Measurements from ENCODE around the gene UIMC1.
"Not testable (repeated sequence)": the region's sequence is repeated elsewhere in the genome, so short reads cannot be mapped to it uniquely, and the experiment has no call there.

The UIMC1 gene

GRCh38 chr5:176873541-176874172, 132.9 kb downstream of the UIMC1 start:
- Histone ChIP-seq H3K27ac (ENCODE audit: insufficient read depth in 1 of 2, low read depth in 1 of 2, low read length in 2 of 2, poor library complexity in 1 of 2, severe bottlenecking in 2 of 2) (no peak overlapping the region), H3K4me3 (ENCODE audit: control insufficient read depth in 1 of 7, extremely low read depth in 1 of 7, insufficient read depth in 4 of 7, low read depth in 2 of 7, low read length in 6 of 7) (no peak overlapping the region), H3K36me3 (ENCODE audit: control insufficient read depth in 4 of 4, insufficient read depth in 4 of 4, low read length in 3 of 4) (no peaks in the 10 kb centered on the region), H3K27me3 (replicated peaks in 2 of 5; ENCODE audit: control insufficient read depth in 4 of 5, insufficient read depth in 5 of 5, low read length in 4 of 5) (peaks cover 0 to 49% (median 9%) of the 10 kb centered on the region in 5 experiments), H3K9me3 (ENCODE audit: control extremely low read depth in 1 of 5, control insufficient read depth in 4 of 5, insufficient read depth in 2 of 5, low read depth in 1 of 5, low read length in 4 of 5) (peaks cover 0 to 9% (median 0%) of the 10 kb centered on the region in 5 experiments), H3K4me1 (ENCODE audit: control extremely low read depth in 1 of 4, control insufficient read depth in 4 of 4, insufficient read depth in 4 of 4, low read length in 3 of 4) (peaks cover 0 to 18% (median 13%) of the 10 kb centered on the region in 4 experiments)
- POLR2A ChIA-PET = no interaction called here
- CTCF ChIA-PET = no interaction called here
- no peak for DNase-seq
- 82% methylated on average over 16 of the region's 16 CpGs for WGBS (ENCODE audit: insufficient coverage)

- H3K4me3 ChIP-seq (ENCODE audit: control insufficient read depth in 1 of 7, extremely low read depth in 1 of 7, insufficient read depth in 4 of 7, low read depth in 2 of 7, low read length in 6 of 7); H3K9me3 ChIP-seq (ENCODE audit: control extremely low read depth in 1 of 5, control insufficient read depth in 4 of 5, insufficient read depth in 2 of 5, low read depth in 1 of 5, low read length in 4 of 5); H3K36me3 ChIP-seq (ENCODE audit: control insufficient read depth in 4 of 4, insufficient read depth in 4 of 4, low read length in 3 of 4); CTCF ChIA-PET; H3K27ac ChIP-seq (ENCODE audit: insufficient read depth in 1 of 2, low read depth in 1 of 2, low read length in 2 of 2, poor library complexity in 1 of 2, severe bottlenecking in 2 of 2): not testable (repeated sequence)
- H3K4me1 ChIP-seq (ENCODE audit: control extremely low read depth in 1 of 4, control insufficient read depth in 4 of 4, insufficient read depth in 4 of 4, low read length in 3 of 4) = peaks cover 0 to 18% (median 13%) of the 10 kb centered on the region in 4 experiments
- POLR2A ChIA-PET = interaction anchor here (0.7 kb wide), 1 partner anchor 25 kb away, joined by 4 read pairs; no protein-coding TSS in a partner anchor
- peak in 2 of 3 donors; percentile 28 to 49 for DNase-seq
- 42% methylated on average over 2 of the region's 2 CpGs for WGBS (ENCODE audit: insufficient coverage)
- peaks cover 0 to 49% (median 10%) of the 10 kb centered on the region in 5 experiments for H3K27me3 ChIP-seq (replicated peaks in 2 of 5; ENCODE audit: control insufficient read depth in 4 of 5, insufficient read depth in 5 of 5, low read length in 4 of 5)
Measured at GRCh38 chr5:176873011-176873410, 133.6 kb downstream of the UIMC1 start.

DNA sequence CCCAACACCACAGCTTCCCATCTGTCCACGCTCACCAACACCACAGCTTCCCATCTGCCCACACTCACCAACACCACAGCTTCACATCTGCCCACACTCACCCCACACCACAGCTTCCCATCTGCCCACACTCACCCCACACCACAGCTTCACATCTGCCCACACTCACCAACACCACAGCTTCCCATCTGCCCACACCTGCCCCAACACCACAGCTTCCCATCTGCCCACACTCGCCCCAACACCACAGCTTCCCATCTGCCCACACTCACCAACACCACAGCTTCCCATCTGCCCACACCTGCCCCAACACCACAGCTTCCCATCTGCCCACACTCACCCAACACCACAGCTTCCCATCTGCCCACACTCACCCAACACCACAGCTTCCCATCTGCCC, 134.0 kb downstream of the UIMC1 start:
- 0% methylated on average over 1 of the region's 2 CpGs for WGBS (ENCODE audit: insufficient coverage)
- CTCF ChIA-PET; H3K27ac ChIP-seq (ENCODE audit: insufficient read depth in 1 of 2, low read depth in 1 of 2, low read length in 2 of 2, poor library complexity in 1 of 2, severe bottlenecking in 2 of 2); H3K4me3 ChIP-seq (ENCODE audit: control insufficient read depth in 1 of 7, extremely low read depth in 1 of 7, insufficient read depth in 4 of 7, low read depth in 2 of 7, low read length in 6 of 7); H3K9me3 ChIP-seq (ENCODE audit: control extremely low read depth in 1 of 5, control insufficient read depth in 4 of 5, insufficient read depth in 2 of 5, low read depth in 1 of 5, low read length in 4 of 5); DNase-seq; H3K36me3 ChIP-seq (ENCODE audit: control insufficient read depth in 4 of 4, insufficient read depth in 4 of 4, low read length in 3 of 4): not testable (repeated sequence)
- H3K27me3 ChIP-seq (replicated peaks in 2 of 5; ENCODE audit: control insufficient read depth in 4 of 5, insufficient read depth in 5 of 5, low read length in 4 of 5) = peaks cover 0 to 48% (median 11%) of the 10 kb centered on the region in 5 experiments
- POLR2A ChIA-PET = interaction anchor here (0.7 kb wide), 2 partner anchors 25 to 383 kb away, joined by 4 to 5 read pairs; no protein-coding TSS in a partner anchor
- H3K4me1 ChIP-seq (ENCODE audit: control extremely low read depth in 1 of 4, control insufficient read depth in 4 of 4, insufficient read depth in 4 of 4, low read length in 3 of 4) = peaks cover 0 to 18% (median 13%) of the 10 kb centered on the region in 4 experiments

GRCh38 chr5:176870644-176871043, 135.9 kb downstream of the UIMC1 start:
- H3K9me3 ChIP-seq (ENCODE audit: control extremely low read depth in 1 of 5, control insufficient read depth in 4 of 5, insufficient read depth in 2 of 5, low read depth in 1 of 5, low read length in 4 of 5); H3K36me3 ChIP-seq (ENCODE audit: control insufficient read depth in 4 of 4, insufficient read depth in 4 of 4, low read length in 3 of 4); CTCF ChIA-PET; H3K27ac ChIP-seq (ENCODE audit: insufficient read depth in 1 of 2, low read depth in 1 of 2, low read length in 2 of 2, poor library complexity in 1 of 2, severe bottlenecking in 2 of 2); H3K4me3 ChIP-seq (ENCODE audit: control insufficient read depth in 1 of 7, extremely low read depth in 1 of 7, insufficient read depth in 4 of 7, low read depth in 2 of 7, low read length in 6 of 7); POLR2A ChIA-PET; H3K4me1 ChIP-seq (ENCODE audit: control extremely low read depth in 1 of 4, control insufficient read depth in 4 of 4, insufficient read depth in 4 of 4, low read length in 3 of 4): not testable (repeated sequence)
- 75% methylated on average over 4 of the region's 10 CpGs for WGBS (ENCODE audit: insufficient coverage)
- H3K27me3 ChIP-seq (replicated peaks in 2 of 5; ENCODE audit: control insufficient read depth in 4 of 5, insufficient read depth in 5 of 5, low read length in 4 of 5) = peaks cover 0 to 48% (median 21%) of the 10 kb centered on the region in 5 experiments
- DNase-seq = peak; percentile 21 to 38 (median 29)

- ChIA-PET CTCF (no interaction called here), POLR2A (no interaction called here)
- peaks cover 0 to under 1% (median 0%) of the 10 kb centered on the region in 4 experiments for H3K4me1 ChIP-seq (ENCODE audit: control extremely low read depth in 1 of 4, control insufficient read depth in 4 of 4, insufficient read depth in 4 of 4, low read length in 3 of 4)
- no peak overlapping the region for H3K4me3 ChIP-seq (ENCODE audit: control insufficient read depth in 1 of 7, extremely low read depth in 1 of 7, insufficient read depth in 4 of 7, low read depth in 2 of 7, low read length in 6 of 7)
- WGBS (ENCODE audit: insufficient coverage) = 71% methylated on average over 17 of the region's 17 CpGs
- H3K36me3 ChIP-seq (ENCODE audit: control insufficient read depth in 4 of 4, insufficient read depth in 4 of 4, low read length in 3 of 4) = no peaks in the 10 kb centered on the region
- DNase-seq = no peak
- no peak overlapping the region for H3K27ac ChIP-seq (ENCODE audit: insufficient read depth in 1 of 2, low read depth in 1 of 2, low read length in 2 of 2, poor library complexity in 1 of 2, severe bottlenecking in 2 of 2)
- H3K27me3 ChIP-seq (replicated peaks in 2 of 5; ENCODE audit: control insufficient read depth in 4 of 5, insufficient read depth in 5 of 5, low read length in 4 of 5) = peaks cover 0 to 48% (median 19%) of the 10 kb centered on the region in 5 experiments
- H3K9me3 ChIP-seq (ENCODE audit: control extremely low read depth in 1 of 5, control insufficient read depth in 4 of 5, insufficient read depth in 2 of 5, low read depth in 1 of 5, low read length in 4 of 5) = peaks cover 0 to 9% (median 0%) of the 10 kb centered on the region in 5 experiments
Measured at GRCh38 chr5:176870110-176870591, 136.4 kb downstream of the UIMC1 start.

- Histone ChIP-seq H3K4me1 (ENCODE audit: control extremely low read depth in 1 of 4, control insufficient read depth in 4 of 4, insufficient read depth in 4 of 4, low read length in 3 of 4) (no peaks in the 10 kb centered on the region), H3K4me3 (ENCODE audit: control insufficient read depth in 1 of 7, extremely low read depth in 1 of 7, insufficient read depth in 4 of 7, low read depth in 2 of 7, low read length in 6 of 7) (no peak overlapping the region), H3K27me3 (replicated peaks in 2 of 5; ENCODE audit: control insufficient read depth in 4 of 5, insufficient read depth in 5 of 5, low read length in 4 of 5) (peaks cover 0 to 48% (median 18%) of the 10 kb centered on the region in 5 experiments), H3K9me3 (ENCODE audit: control extremely low read depth in 1 of 5, control insufficient read depth in 4 of 5, insufficient read depth in 2 of 5, low read depth in 1 of 5, low read length in 4 of 5) (peaks cover 0 to 9% (median 0%) of the 10 kb centered on the region in 5 experiments), H3K36me3 (ENCODE audit: control insufficient read depth in 4 of 4, insufficient read depth in 4 of 4, low read length in 3 of 4) (no peaks in the 10 kb centered on the region), H3K27ac (ENCODE audit: insufficient read depth in 1 of 2, low read depth in 1 of 2, low read length in 2 of 2, poor library complexity in 1 of 2, severe bottlenecking in 2 of 2) (no peak overlapping the region)
- no peak for DNase-seq
- ChIA-PET POLR2A (no interaction called here), CTCF (no interaction called here)
- 89% methylated on average over 28 of the region's 38 CpGs for WGBS (ENCODE audit: insufficient coverage)
Measured at GRCh38 chr5:176869501-176870109, 137.0 kb downstream of the UIMC1 start.

- CTCF ChIA-PET = no interaction called here
- WGBS (ENCODE audit: insufficient coverage) = 95% methylated on average over 19 of the region's 20 CpGs
Measured at GRCh38 chr5:176868731-176869130, 137.8 kb downstream of the UIMC1 start.

More at GRCh38 chr5:176868731-176869130, 137.8 kb downstream of the UIMC1 start:
- H3K4me1 ChIP-seq (ENCODE audit: control extremely low read depth in 1 of 4, control insufficient read depth in 4 of 4, insufficient read depth in 4 of 4, low read length in 3 of 4) = no peaks in the 10 kb centered on the region
- H3K27me3 ChIP-seq (replicated peaks in 2 of 5; ENCODE audit: control insufficient read depth in 4 of 5, insufficient read depth in 5 of 5, low read length in 4 of 5) = peaks cover 0 to 53% (median 26%) of the 10 kb centered on the region in 5 experiments
- no peaks in the 10 kb centered on the region for H3K36me3 ChIP-seq (ENCODE audit: control insufficient read depth in 4 of 4, insufficient read depth in 4 of 4, low read length in 3 of 4)
- no peak overlapping the region for H3K27ac ChIP-seq (ENCODE audit: insufficient read depth in 1 of 2, low read depth in 1 of 2, low read length in 2 of 2, poor library complexity in 1 of 2, severe bottlenecking in 2 of 2)
- peaks cover 0 to 7% (median 0%) of the 10 kb centered on the region in 5 experiments for H3K9me3 ChIP-seq (ENCODE audit: control extremely low read depth in 1 of 5, control insufficient read depth in 4 of 5, insufficient read depth in 2 of 5, low read depth in 1 of 5, low read length in 4 of 5)
- no peak for DNase-seq
- POLR2A ChIA-PET = no interaction called here
- no peak overlapping the region for H3K4me3 ChIP-seq (ENCODE audit: control insufficient read depth in 1 of 7, extremely low read depth in 1 of 7, insufficient read depth in 4 of 7, low read depth in 2 of 7, low read length in 6 of 7)
